OCI-LY1 (cell line): ENCODE measurements around the gene RAB6B.

Experiments
- H2AFZ ChIP-seq: fragments of 200-600 bp; sonication (generic), shearing (Covaris generic); 2 replicates; pipeline ENCODE4 v1.6.0; 2014; ENCODE audit warnings: antibody characterized with exemption, mild to moderate bottlenecking, low read length
- H3F3A ChIP-seq: fragments of 200-600 bp; sonication (generic), shearing (Covaris generic); 2 replicates; pipeline ENCODE4 v1.6.0; 2014; ENCODE audit warnings: mild to moderate bottlenecking, antibody characterized with exemption, low read length, moderate library complexity; ENCODE audit not compliant: insufficient read depth
- H3K27ac ChIP-seq: fragments of 200-600 bp; sonication (generic); 2 replicates; pipeline ENCODE4 v1.5.1; 2014; ENCODE audit warnings: low read length, mixed run types, mild to moderate bottlenecking, low read depth; ENCODE audit not compliant: poor library complexity, severe bottlenecking
- H3K27me3 ChIP-seq: fragments of 200-600 bp; sonication (generic); 2 replicates; pipeline ENCODE4 v1.6.0; 2014; ENCODE audit warnings: antibody characterized with exemption, mild to moderate bottlenecking, low read length, moderate library complexity; ENCODE audit not compliant: insufficient read depth
- H3K36me3 ChIP-seq: fragments of 200-600 bp; sonication (generic); 2 replicates; pipeline ENCODE4 v1.6.1; 2014; ENCODE audit warnings: mild to moderate bottlenecking, antibody characterized with exemption, low read length, moderate library complexity, mixed read lengths; ENCODE audit not compliant: insufficient read depth
- H3K4me1 ChIP-seq: fragments of 200-600 bp; sonication (generic); 2 replicates; pipeline ENCODE4 v1.5.1; 2014; ENCODE audit warnings: mild to moderate bottlenecking, low read length, moderate library complexity; ENCODE audit not compliant: insufficient read depth, severe bottlenecking
- H3K4me2 ChIP-seq: fragments of 200-600 bp; sonication (generic), shearing (Covaris generic); 2 replicates; pipeline ENCODE4 v1.6.1; 2014; ENCODE audit warnings: low read length
- H3K4me3 ChIP-seq: fragments of 200-600 bp; sonication (generic); 2 replicates; pipeline ENCODE4 v1.5.1; 2014; ENCODE audit warnings: low read length, low read depth, mild to moderate bottlenecking, mixed read lengths; ENCODE audit not compliant: poor library complexity, severe bottlenecking
- H3K79me2 ChIP-seq: fragments of 200-600 bp; shearing (Covaris generic); 2 replicates; pipeline ENCODE4 v1.6.1; 2016; ENCODE audit warnings: mixed run types, low read length, mixed read lengths; ENCODE audit not compliant: insufficient read depth
- H3K9ac ChIP-seq: fragments of 200-600 bp; sonication (generic), shearing (Covaris generic); 2 replicates; pipeline ENCODE4 v1.6.1; 2014; ENCODE audit warnings: mild to moderate bottlenecking, low read length, mixed read lengths
- H3K9me2 ChIP-seq: fragments of 200-600 bp; sonication (generic), shearing (Covaris generic); 2 replicates; pipeline ENCODE4 v1.6.1; 2014; ENCODE audit warnings: low read depth, mild to moderate bottlenecking, low read length, mixed read lengths
- H3K9me3 ChIP-seq: fragments of 200-600 bp; shearing (Covaris generic); 2 replicates; pipeline ENCODE4 v1.6.1; 2014; ENCODE audit warnings: low read length, mixed read lengths
- H4K20me1 ChIP-seq: fragments of 200-600 bp; sonication (generic), shearing (Covaris generic); 2 replicates; pipeline ENCODE4 v1.6.0; 2016; ENCODE audit warnings: mild to moderate bottlenecking, low read length; ENCODE audit not compliant: insufficient read depth
- EZH2 ChIP-seq: fragments of 200-600 bp; sonication (generic), shearing (Covaris generic); IDR thresholded peaks from 2 replicates; pipeline ENCODE4 v1.8.0; 2017; ENCODE audit warnings: borderline replicate concordance, mixed run types, mild to moderate bottlenecking, antibody characterized with exemption, low read length, moderate library complexity, mixed read lengths
- TF ChIP-seq, protein P1 (sequence below): fragments of 200-600 bp; sonication (generic), shearing (Covaris generic); IDR thresholded peaks from 2 replicates; pipeline ENCODE4 v1.5.1; 2017; ENCODE audit warnings: mild to moderate bottlenecking, antibody characterized with exemption, low read length, moderate library complexity, mixed read lengths

RAB6B gene

DNA sequence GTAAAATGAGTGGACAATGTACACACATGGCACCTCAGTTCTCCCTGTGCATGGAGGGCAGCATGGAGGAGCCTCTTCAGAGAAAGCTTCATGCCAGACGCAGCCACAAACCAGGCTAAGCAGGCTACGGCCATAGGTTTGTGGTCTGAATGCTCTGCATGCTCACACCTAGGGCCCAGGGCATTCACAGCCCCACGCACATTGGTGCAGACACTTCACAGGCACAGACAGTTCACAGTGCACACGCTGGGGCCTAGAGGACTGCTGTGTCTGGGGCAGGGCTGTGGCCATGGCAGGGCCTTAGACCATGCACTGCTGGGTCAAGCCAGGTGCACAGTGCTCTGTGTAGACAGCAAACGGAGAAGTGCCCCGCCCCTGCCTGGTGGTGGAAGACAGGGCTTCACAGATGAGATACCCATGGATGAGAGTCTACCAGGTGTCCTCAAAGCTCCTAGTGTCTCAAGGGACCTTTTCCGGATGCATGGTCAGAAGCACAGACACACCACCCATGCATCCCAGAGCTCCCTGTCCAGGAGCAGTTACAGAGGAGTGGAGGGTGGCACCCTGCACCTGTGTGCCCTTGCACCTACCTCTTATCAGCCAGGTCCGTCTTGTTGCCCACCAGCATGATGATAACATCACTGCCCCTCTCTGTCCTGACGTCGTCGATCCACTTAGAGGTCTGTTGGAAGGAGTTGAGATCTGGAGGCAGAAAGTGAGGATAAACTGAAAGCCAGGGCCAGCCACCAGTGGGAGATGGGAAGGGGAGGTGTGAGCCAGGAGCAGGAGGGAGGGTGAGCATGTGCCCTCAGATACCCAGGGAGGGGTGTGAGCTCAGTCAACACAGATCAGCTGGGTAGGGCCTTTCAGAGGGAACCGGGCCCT is 56.5 kb downstream of the RAB6B start:
- no peak overlapping the region for H3K27ac ChIP-seq
- H3K4me1 ChIP-seq: no peaks in the 10 kb centered on the region
- H3F3A ChIP-seq: no peaks in the 10 kb centered on the region
- no peak overlapping the region for H3K4me2 ChIP-seq
- no peaks in the 10 kb centered on the region for H4K20me1 ChIP-seq
- H3K4me3 ChIP-seq: no peak overlapping the region
- no peaks in the 10 kb centered on the region for H3K9me2 ChIP-seq
- no peaks in the 10 kb centered on the region; the same call in 1 of the 2 replicates for H3K27me3 ChIP-seq
- no peaks in the 10 kb centered on the region for H3K36me3 ChIP-seq
- no peaks in the 10 kb centered on the region for H3K79me2 ChIP-seq
- TF ChIP-seq, protein P1, sequence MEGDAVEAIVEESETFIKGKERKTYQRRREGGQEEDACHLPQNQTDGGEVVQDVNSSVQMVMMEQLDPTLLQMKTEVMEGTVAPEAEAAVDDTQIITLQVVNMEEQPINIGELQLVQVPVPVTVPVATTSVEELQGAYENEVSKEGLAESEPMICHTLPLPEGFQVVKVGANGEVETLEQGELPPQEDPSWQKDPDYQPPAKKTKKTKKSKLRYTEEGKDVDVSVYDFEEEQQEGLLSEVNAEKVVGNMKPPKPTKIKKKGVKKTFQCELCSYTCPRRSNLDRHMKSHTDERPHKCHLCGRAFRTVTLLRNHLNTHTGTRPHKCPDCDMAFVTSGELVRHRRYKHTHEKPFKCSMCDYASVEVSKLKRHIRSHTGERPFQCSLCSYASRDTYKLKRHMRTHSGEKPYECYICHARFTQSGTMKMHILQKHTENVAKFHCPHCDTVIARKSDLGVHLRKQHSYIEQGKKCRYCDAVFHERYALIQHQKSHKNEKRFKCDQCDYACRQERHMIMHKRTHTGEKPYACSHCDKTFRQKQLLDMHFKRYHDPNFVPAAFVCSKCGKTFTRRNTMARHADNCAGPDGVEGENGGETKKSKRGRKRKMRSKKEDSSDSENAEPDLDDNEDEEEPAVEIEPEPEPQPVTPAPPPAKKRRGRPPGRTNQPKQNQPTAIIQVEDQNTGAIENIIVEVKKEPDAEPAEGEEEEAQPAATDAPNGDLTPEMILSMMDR: no peak
- TF ChIP-seq EZH2: no peak
- no peaks in the 10 kb centered on the region for H3K9me3 ChIP-seq
- no peak overlapping the region for H3K9ac ChIP-seq
- no peak overlapping the region for H2AFZ ChIP-seq

DNA sequence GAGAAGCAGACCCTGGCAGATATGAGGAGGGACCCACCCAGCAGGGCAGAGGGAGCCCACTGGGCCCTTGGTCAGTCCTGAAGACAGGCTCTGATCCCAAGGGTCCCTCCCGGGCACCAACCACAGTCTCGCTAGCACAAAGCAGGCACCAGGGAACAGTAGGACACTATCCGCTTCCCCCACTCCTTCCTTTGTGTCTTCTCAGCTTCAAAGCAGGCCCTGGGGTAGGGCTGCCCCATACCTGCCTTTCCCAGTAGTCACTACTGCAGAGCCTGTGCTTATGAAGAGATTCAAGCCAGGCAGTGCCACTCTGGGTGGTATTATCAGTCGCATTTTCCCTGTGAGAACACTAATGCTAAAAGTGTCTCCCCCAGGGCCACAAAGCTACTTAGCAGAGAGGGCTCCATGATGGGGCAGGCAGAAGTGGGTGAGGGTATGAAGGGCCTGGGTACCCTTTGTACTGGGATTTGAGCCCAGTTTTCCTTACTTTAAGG is 57.3 kb downstream of the RAB6B start:
- no peak overlapping the region for H3K4me3 ChIP-seq

DNA sequence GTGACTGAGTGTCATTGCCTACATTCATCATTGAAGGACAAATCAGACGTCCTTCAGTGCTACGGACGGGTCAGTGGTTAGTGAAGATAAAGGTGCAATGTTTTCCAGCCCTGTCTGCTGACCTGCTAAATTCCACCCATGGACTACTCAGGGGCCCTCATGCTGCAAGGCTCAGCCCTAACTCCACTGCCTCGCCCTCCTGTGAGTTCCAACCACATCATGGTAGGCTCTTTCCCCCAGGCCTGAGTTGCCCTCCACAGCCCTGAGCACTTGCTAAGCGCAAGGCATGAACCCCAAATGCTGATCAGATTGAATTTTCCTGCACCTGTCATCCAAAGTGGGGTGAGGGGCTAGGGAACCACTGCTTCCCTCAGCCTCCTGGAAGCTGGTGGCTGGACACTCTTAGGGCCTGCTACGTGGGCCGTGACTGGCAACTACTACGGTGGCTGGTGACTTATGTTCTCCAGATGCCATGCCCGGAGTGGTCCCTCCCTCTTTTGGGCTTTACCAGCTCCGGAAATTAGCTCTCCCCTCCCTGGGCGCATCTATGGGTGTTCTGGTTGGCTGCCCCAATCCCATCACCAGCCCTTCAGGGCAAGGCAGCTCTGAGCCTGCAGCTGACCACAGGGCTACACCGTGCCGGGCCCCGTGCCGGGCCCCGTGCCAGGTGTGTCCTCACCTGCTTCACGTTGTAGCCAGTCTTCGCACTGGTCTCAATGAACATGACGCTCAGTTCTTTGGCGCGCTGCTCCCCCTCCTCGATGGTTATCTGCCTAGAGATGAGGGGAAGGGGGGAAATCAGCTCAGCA is 58.0 kb downstream of the RAB6B start:
- Histone ChIP-seq H3K27ac (no peak overlapping the region), H2AFZ (no peak overlapping the region), H3K9ac (no peak overlapping the region), H3K36me3 (no peaks in the 10 kb centered on the region), H3K27me3 (no peaks in the 10 kb centered on the region; the same call in 1 of the 2 replicates), H3K9me2 (no peaks in the 10 kb centered on the region), H3K79me2 (no peaks in the 10 kb centered on the region), H3K9me3 (no peaks in the 10 kb centered on the region), H3K4me3 (no peak overlapping the region), H4K20me1 (no peaks in the 10 kb centered on the region), H3K4me2 (no peak overlapping the region), H3K4me1 (no peaks in the 10 kb centered on the region), H3F3A (no peaks in the 10 kb centered on the region)
- no peak for TF ChIP-seq EZH2
- TF ChIP-seq, protein P1: no peak

More for the DNA sequence above, 57.3 kb downstream of the RAB6B start:
- H3K79me2 ChIP-seq: no peaks in the 10 kb centered on the region
- H3K4me1 ChIP-seq: no peaks in the 10 kb centered on the region
- H3K9me3 ChIP-seq: no peaks in the 10 kb centered on the region
- no peaks in the 10 kb centered on the region for H3K9me2 ChIP-seq
- H3K4me2 ChIP-seq: no peak overlapping the region
- TF ChIP-seq EZH2: no peak
- TF ChIP-seq, protein P1: no peak
- no peak overlapping the region for H3K9ac ChIP-seq
- no peak overlapping the region for H3K27ac ChIP-seq
- H3F3A ChIP-seq: no peaks in the 10 kb centered on the region
- no peak overlapping the region for H2AFZ ChIP-seq
- H3K27me3 ChIP-seq: no peaks in the 10 kb centered on the region; the same call in 1 of the 2 replicates
- no peaks in the 10 kb centered on the region for H4K20me1 ChIP-seq
- no peaks in the 10 kb centered on the region for H3K36me3 ChIP-seq
